NCI-H1092 (cell line): ENCODE results near the gene TMEM8B.

Source experiments
- DNase-seq: peaks from one replicate; lab custom pipeline; 2025; lab: John Stamatoyannopoulos, UW

Gene TMEM8B

GRCh38 chr9:35840881-35841644, 12.0 kb downstream of the TMEM8B start:
- DNase-seq = no peak

- no peak for DNase-seq
Measured at GRCh38 chr9:35841645-35841900, 12.5 kb downstream of the TMEM8B start.

DNA sequence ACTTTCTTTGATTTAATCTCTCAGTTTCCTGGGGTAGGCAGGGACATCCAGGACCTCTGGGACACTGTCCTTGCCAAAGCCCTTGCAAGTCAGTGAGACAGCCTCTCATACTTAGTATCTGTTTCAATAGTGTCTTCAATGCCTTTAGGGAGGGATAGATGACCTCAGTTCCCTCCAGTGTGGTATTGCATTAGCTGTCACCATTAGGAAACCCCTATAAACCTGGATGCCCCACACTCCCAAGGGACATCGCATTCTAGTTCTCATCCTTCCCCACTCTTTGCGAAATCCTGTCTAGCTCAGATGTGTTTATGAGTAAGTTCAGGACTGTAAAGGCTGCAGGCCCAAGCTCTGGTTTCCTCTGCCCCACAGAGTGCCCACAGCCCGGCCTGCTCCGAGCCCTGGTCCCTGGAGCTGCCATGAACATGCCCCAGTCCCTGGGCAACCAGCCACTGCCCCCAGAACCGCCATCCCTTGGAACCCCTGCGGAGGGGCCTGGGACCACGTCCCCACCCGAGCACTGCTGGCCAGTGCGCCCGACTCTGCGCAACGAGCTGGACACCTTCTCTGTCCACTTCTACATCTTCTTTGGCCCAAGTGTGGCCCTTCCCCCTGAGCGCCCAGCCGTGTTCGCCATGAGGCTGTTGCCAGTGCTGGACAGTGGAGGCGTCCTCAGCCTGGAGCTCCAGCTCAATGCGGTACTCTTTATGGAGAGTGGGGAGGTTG, 13.2 kb downstream of the TMEM8B start:
- DNase-seq = no peak

DNA sequence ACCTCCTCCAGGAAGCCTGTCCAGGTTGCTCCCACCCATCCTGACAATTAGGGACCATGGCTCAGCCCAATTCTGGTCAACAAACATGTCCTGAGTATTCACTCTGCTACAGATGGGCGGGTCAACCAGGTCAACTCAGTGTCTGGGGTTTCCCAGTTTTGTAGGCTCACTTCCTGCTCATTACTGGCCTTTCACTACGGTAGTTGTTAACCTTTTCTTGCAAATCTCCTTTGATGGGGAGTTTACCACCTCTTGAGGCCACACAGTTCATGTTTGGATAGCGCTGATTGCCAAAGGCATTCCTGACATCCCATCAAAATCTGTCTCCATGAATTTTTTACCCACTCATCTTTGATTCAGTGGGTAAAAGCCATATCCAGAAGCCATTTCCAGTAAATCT, 13.8 kb downstream of the TMEM8B start:
- DNase-seq = no peak

- no peak for DNase-seq
Measured at GRCh38 chr9:35844628-35845270, 15.7 kb downstream of the TMEM8B start.

DNA sequence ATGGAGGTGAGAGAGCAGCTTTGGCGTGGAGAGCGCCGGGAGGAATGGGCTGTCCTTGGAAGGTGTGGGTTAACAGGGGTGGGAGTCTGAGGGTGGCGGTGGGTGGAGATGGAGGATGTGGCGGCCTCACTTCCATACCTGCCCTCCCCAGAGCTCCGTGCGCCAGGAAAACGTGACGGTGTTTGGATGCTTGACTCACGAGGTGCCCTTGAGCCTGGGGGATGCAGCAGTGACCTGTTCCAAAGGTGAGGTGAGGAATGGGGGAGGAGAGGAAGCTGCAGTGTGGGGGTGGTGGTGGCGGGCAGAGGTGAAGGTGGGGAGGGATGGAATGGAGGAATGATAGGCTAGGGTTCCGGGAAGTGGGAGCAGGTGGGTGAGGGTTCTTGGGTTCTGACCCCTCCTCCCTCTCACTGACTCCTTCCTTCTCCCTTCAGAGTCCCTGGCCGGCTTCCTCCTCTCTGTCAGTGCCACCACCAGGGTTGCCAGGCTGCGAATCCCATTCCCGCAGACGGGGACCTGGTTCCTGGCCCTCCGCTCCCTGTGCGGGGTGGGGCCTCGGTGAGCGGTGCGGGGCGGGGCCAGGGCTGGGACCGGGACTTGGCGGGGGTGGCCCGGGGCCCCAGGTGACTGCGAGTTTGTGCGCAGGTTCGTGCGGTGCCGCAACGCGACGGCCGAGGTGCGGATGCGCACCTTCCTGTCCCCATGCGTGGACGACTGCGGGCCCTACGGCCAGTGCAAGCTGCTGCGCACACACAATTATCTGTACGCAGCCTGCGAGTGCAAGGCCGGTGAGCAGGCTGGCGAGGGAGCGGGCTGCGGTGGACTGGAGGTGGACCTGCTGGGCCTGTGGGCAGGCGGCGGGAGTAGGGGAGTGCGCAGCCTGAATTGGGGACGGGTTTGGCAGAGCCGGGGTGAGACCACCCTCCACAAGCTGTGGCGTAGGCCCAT, 17.1 kb downstream of the TMEM8B start:
- DNase-seq = no peak

DNA sequence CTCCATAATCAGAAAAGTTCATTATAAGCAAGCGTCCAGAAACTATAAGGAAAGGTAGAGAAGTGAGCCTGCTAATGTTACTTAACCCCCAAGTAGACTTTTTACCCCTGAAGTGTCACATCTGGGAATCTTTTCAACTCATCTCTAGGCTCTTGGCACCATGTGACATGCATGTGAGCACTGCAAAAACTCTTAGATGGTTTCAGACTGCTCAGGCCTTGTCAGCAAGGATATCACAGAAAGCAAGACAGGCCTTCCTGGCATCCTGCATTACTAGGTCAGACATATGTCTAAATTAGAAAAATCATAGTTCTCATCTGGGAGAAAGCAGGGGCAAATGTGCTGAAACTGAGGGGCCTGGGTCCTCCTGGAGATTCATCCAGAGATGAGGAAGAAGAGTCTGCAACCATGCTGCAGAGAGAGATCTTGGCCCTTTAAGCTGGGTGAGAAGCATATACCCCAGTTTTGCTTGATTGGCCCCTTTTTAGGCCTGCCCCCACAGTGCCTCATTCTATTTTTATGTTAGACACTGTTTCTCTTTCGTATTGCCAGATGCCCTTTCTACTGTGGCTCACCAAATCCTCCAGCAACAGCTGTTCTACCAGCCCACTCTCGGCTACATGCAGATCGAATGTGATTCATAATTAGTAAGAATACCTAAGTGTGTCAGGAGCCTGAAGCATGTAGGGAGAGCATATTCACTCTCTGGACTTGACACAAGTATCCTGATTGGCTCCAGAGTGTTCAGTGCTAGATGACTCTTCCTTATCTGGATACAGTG, 19.0 kb downstream of the TMEM8B start:
- DNase-seq = no peak

- DNase-seq = no peak
Measured at GRCh38 chr9:35852267-35852815, 23.3 kb downstream of the TMEM8B start.

GRCh38 chr9:35852876-35853865, 24.1 kb downstream of the TMEM8B start:
- no peak for DNase-seq

- no peak for DNase-seq
Measured at GRCh38 chr9:35854091-35854762, 25.2 kb downstream of the TMEM8B start.

DNA sequence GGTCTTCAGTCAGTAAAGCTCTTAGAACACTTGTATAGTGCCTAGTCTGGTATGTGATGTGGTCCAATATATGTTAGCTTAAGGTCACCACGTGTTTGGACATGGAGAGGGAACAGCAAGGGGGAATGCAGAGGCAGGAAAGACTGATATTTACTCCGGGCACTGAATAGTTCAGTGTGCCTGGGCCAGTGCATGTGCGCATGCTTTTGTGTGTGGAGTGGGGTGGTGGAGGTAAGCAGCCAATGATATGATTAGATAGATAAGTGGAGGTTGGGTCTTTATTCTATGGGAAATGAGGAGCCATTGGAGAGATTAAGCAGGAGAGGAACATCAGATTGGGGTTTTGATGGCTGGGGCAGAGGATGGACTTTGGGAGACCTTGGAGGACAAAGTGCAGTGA, 27.2 kb downstream of the TMEM8B start:
- DNase-seq = no peak

DNA sequence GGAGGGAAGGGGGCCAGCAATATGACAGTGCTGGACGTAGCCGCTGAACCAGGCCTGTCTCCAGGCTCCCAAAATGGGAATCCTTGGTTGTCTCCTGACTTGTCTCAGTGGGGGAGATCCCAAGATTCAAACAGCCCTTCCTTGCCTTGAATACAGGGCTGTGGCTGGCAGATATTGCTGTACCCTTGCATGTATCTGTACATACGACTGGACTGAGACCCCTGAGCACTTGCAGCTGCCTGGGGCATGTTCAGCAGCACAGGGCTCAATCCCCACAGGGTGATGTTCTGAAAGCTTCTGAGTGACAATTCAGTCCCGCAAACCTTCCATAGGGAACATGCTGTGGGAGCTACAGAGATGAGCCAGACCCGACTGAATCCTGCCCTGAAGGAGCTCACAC, 27.9 kb downstream of the TMEM8B start:
- DNase-seq = no peak

DNA sequence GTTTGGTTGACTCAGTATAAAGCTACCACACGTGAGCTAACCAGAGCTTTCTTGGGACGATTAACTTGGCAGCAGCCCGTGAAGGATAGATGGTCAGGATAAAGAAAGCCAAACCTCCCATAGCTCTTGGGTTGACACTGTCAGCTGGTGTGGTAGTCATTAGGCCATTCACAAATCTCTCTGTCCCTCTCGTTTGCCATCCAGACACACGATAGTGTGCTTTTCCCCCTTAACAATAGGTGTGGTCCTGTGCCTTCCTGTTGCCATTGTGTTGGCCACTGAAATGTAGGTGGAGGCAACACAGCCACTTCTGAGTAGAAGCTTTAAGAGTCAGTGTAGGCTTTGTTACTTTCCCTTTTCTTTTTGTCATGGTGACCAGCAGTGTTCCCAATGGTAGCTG, 29.4 kb downstream of the TMEM8B start:
- no peak for DNase-seq

- DNase-seq = no peak
Measured at GRCh38 chr9:35859310-35859989, 30.4 kb downstream of the TMEM8B start.

DNA sequence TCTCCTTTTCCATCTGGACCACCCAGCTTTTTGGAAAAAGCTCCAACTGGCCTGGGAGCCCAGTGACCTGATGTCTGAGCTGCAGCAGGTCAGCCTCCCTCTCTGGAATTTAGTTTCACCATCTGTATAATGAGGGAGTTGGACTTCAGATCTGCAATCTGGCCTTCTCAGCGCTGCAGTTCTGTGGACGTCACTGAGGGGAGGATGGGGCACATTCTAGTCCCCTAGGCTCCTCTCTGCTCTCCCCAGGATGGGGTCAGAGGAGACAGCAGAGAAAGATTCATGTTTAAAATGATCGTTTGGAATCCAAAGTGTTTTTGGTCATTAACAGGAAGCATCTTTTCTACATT, 30.9 kb downstream of the TMEM8B start:
- no peak for DNase-seq

DNA sequence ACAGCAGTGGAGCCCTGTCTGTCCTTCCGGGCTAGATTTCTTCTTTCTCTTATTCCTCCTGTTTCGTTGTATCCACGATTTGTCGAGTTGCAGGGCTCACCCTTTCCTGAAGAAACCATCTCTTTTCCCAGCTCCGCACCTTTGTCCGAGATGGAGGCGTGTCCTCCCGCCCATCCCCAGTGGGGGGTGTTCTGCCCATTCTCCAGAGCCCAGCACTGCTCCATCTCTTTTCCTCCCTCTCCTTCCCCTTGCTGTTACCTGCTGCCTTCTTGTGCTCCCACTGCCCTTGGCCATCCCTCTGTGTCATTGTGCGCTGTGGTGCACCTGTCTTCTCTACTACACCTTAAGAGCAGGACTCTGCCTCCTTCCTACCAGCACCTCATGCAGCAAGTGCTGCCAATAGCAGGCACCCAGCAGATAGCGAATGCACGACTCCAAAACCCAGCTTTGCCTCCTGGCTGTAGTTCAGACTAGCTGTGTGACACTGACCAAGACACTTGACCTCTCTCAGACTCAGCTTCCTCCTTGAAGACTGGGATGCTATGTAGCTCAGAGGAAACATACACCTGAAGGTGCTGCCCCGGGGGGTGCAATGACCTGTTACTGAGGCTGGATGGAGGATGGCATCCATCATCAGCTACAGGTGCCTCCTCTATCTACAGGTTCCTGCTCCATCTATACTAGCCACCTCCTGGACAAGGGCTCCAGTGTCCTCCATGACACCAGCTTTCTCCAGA, 32.3 kb downstream of the TMEM8B start:
- DNase-seq = no peak

- DNase-seq = no peak
Measured at GRCh38 chr9:35862328-35862727, 33.3 kb downstream of the TMEM8B start.

DNA sequence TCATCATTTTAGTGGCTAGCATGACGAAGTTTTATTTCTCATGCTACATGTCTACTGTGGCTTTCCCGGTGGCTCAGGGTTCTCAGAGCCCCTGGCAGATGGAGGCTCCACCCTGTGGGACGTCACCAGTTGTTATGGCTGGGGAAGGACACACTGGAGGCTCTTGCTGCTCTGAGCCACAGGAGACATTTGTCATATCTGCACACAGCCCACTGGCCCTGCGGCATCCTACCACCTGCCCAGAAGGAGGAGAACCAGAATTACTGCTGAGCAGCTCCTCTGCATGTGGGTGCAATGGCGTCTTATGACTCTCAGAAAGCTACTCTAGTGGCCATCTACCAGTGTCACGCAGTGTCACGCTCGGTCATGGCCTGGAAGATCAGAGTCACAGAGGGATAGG, 34.6 kb downstream of the TMEM8B start:
- DNase-seq = no peak
